OCI-LY1 (cell line): ENCODE measurements around the gene TEDC2.

Source experiments
- EZH2 ChIP-seq: fragments of 200-600 bp; sonication (generic), shearing (Covaris generic); IDR thresholded peaks from 2 replicates; pipeline ENCODE4 v1.8.0; 2017; ENCODE audit warnings: borderline replicate concordance, mixed run types, mild to moderate bottlenecking, antibody characterized with exemption, low read length, moderate library complexity, mixed read lengths
- TF ChIP-seq, protein P1 (sequence below): fragments of 200-600 bp; sonication (generic), shearing (Covaris generic); IDR thresholded peaks from 2 replicates; pipeline ENCODE4 v1.5.1; 2017; ENCODE audit warnings: mild to moderate bottlenecking, antibody characterized with exemption, low read length, moderate library complexity, mixed read lengths

DNA sequence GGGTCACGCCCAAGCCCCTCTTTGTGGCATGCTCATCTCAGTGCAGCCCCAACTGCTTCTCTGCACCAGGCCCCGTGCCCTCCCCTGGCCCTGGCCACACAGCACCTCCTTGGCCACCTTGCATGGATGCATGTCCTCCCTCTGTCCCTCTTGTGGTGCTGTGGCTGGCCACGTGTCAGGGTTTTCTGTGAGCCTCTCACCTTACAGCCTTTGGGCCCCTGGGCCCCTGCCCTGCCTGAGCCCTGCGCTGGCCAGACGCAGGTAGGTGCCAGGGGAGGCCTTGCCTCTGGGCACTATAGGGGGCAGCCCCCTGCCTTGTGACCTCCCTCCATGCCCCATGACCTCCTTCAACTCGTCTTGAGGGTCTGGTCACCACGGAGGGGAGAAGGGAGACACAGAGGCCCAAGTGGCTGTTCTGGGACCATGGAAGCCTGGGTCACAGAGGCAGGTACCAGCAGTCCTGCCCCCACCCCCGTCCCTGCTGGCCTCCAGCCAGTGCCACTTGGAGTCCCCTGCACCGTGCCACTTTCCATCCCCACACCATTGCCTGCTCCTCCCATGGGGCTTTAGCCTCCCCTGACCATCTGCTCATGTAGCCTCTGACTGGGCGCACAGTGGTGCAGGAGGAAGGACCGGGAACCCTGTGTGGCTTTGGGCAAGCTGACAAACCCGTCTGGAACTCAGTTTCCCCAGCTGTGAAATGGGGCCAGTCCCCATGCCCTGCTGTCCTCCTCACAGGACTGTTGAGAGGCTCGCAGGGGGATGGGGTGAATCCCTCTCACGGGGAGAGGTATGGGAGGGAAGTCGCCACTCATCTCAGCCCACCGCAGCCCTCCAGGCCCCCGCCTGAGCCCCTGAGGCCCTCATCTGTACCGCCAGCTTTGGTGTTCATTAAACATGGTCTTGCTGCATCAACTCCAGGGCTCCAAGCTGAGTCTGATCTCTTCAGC, 42.3 kb downstream of the TEDC2 start:
- TF ChIP-seq, protein P1, sequence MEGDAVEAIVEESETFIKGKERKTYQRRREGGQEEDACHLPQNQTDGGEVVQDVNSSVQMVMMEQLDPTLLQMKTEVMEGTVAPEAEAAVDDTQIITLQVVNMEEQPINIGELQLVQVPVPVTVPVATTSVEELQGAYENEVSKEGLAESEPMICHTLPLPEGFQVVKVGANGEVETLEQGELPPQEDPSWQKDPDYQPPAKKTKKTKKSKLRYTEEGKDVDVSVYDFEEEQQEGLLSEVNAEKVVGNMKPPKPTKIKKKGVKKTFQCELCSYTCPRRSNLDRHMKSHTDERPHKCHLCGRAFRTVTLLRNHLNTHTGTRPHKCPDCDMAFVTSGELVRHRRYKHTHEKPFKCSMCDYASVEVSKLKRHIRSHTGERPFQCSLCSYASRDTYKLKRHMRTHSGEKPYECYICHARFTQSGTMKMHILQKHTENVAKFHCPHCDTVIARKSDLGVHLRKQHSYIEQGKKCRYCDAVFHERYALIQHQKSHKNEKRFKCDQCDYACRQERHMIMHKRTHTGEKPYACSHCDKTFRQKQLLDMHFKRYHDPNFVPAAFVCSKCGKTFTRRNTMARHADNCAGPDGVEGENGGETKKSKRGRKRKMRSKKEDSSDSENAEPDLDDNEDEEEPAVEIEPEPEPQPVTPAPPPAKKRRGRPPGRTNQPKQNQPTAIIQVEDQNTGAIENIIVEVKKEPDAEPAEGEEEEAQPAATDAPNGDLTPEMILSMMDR, result no peak
- TF ChIP-seq EZH2, result no peak
